ENCODE data around the gene IL12A.

IL12A gene

GRCh38 chr3:159987291-159987711 is 1.3 kb upstream of the IL12A start:
- no peak overlapping the region for H3K23ac ChIP-seq (ENCODE audit: low read length)
- no CpG with 5 or more reads among the region's 5 CpGs for WGBS (ENCODE audit: extremely low coverage, insufficient coverage, insufficient read length)
- H3K4me1 ChIP-seq (ENCODE audit: control insufficient read depth in 1 of 2, insufficient read depth in 2 of 2, low read length in 2 of 2), result no peaks in the 10 kb centered on the region
- no peak overlapping the region for H3K4me3 ChIP-seq (ENCODE audit: low read depth, low read length)
- H4K8ac ChIP-seq (ENCODE audit: low read depth, low read length), result no peak overlapping the region
- H3K18ac ChIP-seq (ENCODE audit: low read length), result no peak overlapping the region
- H3K27me3 ChIP-seq (ENCODE audit: insufficient read depth, low read length), result no peaks in the 10 kb centered on the region
- no peak overlapping the region for H2AK5ac ChIP-seq (ENCODE audit: low read length)
- H3K4me2 ChIP-seq (ENCODE audit: low read length), result no peak overlapping the region
- no peak overlapping the region for H3K4ac ChIP-seq (ENCODE audit: low read depth, low read length)
- H3K9me3 ChIP-seq (ENCODE audit: insufficient read depth, low read depth, low read length), result no peaks in the 10 kb centered on the region
- H2BK12ac ChIP-seq (ENCODE audit: low read length), result no peak overlapping the region
- DNase-seq, result no peak
- H4K12ac ChIP-seq (ENCODE audit: low read depth, low read length), result no peak overlapping the region
- no peak overlapping the region for H2BK120ac ChIP-seq (ENCODE audit: insufficient read depth, low read length, poor library complexity)
- H3K79me2 ChIP-seq (ENCODE audit: control insufficient read depth, insufficient read depth, low read length, poor library complexity), result no peaks in the 10 kb centered on the region
- no peaks in the 10 kb centered on the region for H3K36me3 ChIP-seq (ENCODE audit: control insufficient read depth in 1 of 2, insufficient read depth in 2 of 2, low read length in 2 of 2)
- H3K14ac ChIP-seq (ENCODE audit: low read length), result no peak overlapping the region
- no peaks in the 10 kb centered on the region for H3K79me1 ChIP-seq (ENCODE audit: low read length)
- no peak overlapping the region for H4K91ac ChIP-seq (ENCODE audit: low read depth, low read length)
- H2AFZ ChIP-seq (ENCODE audit: insufficient read depth, low read length, poor library complexity), result no peak overlapping the region
- H3K27ac ChIP-seq (ENCODE audit: low read depth, low read length), result no peak overlapping the region
- no peak overlapping the region for H3K9ac ChIP-seq (ENCODE audit: low read length)
- H2BK5ac ChIP-seq (ENCODE audit: low read depth, low read length, poor library complexity), result no peak overlapping the region

GRCh38 chr3:159989973-159990846 is 1.6 kb downstream of the IL12A start:
- Histone ChIP-seq H4K12ac (ENCODE audit: low read depth, low read length) (no peak overlapping the region), H3K36me3 (ENCODE audit: control insufficient read depth in 1 of 2, insufficient read depth in 2 of 2, low read length in 2 of 2) (no peaks in the 10 kb centered on the region), H2BK120ac (ENCODE audit: insufficient read depth, low read length, poor library complexity) (no peak overlapping the region), H2AFZ (ENCODE audit: insufficient read depth, low read length, poor library complexity) (no peak overlapping the region), H3K79me1 (ENCODE audit: low read length) (no peaks in the 10 kb centered on the region), H2BK12ac (ENCODE audit: low read length) (no peak overlapping the region), H3K23ac (ENCODE audit: low read length) (no peak overlapping the region), H4K8ac (ENCODE audit: low read depth, low read length) (no peak overlapping the region), H3K9me3 (ENCODE audit: insufficient read depth, low read depth, low read length) (no peaks in the 10 kb centered on the region), H3K4me3 (ENCODE audit: low read depth, low read length) (no peak overlapping the region), H2BK5ac (ENCODE audit: low read depth, low read length, poor library complexity) (no peak overlapping the region), H3K27me3 (ENCODE audit: insufficient read depth, low read length) (no peaks in the 10 kb centered on the region), H3K9ac (ENCODE audit: low read length) (no peak overlapping the region), H3K4me1 (ENCODE audit: control insufficient read depth in 1 of 2, insufficient read depth in 2 of 2, low read length in 2 of 2) (no peaks in the 10 kb centered on the region), H3K79me2 (ENCODE audit: control insufficient read depth, insufficient read depth, low read length, poor library complexity) (no peaks in the 10 kb centered on the region), H3K14ac (ENCODE audit: low read length) (no peak overlapping the region), H2AK5ac (ENCODE audit: low read length) (no peak overlapping the region), H3K27ac (ENCODE audit: low read depth, low read length) (no peak overlapping the region), H4K91ac (ENCODE audit: low read depth, low read length) (no peak overlapping the region), H3K4me2 (ENCODE audit: low read length) (no peak overlapping the region), H3K4ac (ENCODE audit: low read depth, low read length) (no peak overlapping the region), H3K18ac (ENCODE audit: low read length) (no peak overlapping the region)
- DNase-seq, result no peak
- WGBS (ENCODE audit: extremely low coverage, insufficient coverage, insufficient read length), result no CpG with 5 or more reads among the region's 5 CpGs

- H3K27ac ChIP-seq (ENCODE audit: low read depth, low read length), result no peak overlapping the region
- H3K4me2 ChIP-seq (ENCODE audit: low read length), result no peak overlapping the region
- no peaks in the 10 kb centered on the region for H3K27me3 ChIP-seq (ENCODE audit: insufficient read depth, low read length)
- H3K14ac ChIP-seq (ENCODE audit: low read length), result no peak overlapping the region
- H3K9ac ChIP-seq (ENCODE audit: low read length), result no peak overlapping the region
- H2AK5ac ChIP-seq (ENCODE audit: low read length), result no peak overlapping the region
- DNase-seq, result no peak
- no peak overlapping the region for H4K91ac ChIP-seq (ENCODE audit: low read depth, low read length)
- H3K9me3 ChIP-seq (ENCODE audit: insufficient read depth, low read depth, low read length), result no peaks in the 10 kb centered on the region
- no peak overlapping the region for H3K4me3 ChIP-seq (ENCODE audit: low read depth, low read length)
- no peaks in the 10 kb centered on the region for H3K79me1 ChIP-seq (ENCODE audit: low read length)
- no peaks in the 10 kb centered on the region for H3K79me2 ChIP-seq (ENCODE audit: control insufficient read depth, insufficient read depth, low read length, poor library complexity)
- H2AFZ ChIP-seq (ENCODE audit: insufficient read depth, low read length, poor library complexity), result no peak overlapping the region
- no peak overlapping the region for H2BK5ac ChIP-seq (ENCODE audit: low read depth, low read length, poor library complexity)
- H3K23ac ChIP-seq (ENCODE audit: low read length), result no peak overlapping the region
- no peak overlapping the region for H2BK120ac ChIP-seq (ENCODE audit: insufficient read depth, low read length, poor library complexity)
- no peak overlapping the region for H3K18ac ChIP-seq (ENCODE audit: low read length)
- no peak overlapping the region for H3K4ac ChIP-seq (ENCODE audit: low read depth, low read length)
- no peak overlapping the region for H4K12ac ChIP-seq (ENCODE audit: low read depth, low read length)
- H3K36me3 ChIP-seq (ENCODE audit: control insufficient read depth in 1 of 2, insufficient read depth in 2 of 2, low read length in 2 of 2), result no peaks in the 10 kb centered on the region
- no CpG with 5 or more reads among the region's 1 CpG for WGBS (ENCODE audit: extremely low coverage, insufficient coverage, insufficient read length)
- no peaks in the 10 kb centered on the region for H3K4me1 ChIP-seq (ENCODE audit: control insufficient read depth in 1 of 2, insufficient read depth in 2 of 2, low read length in 2 of 2)
- no peak overlapping the region for H2BK12ac ChIP-seq (ENCODE audit: low read length)
- no peak overlapping the region for H4K8ac ChIP-seq (ENCODE audit: low read depth, low read length)
These were observed 3.0 kb downstream of the IL12A start for GRCh38 chr3:159991591-159991990.

- Histone ChIP-seq H2BK12ac (ENCODE audit: low read length) (no peak overlapping the region), H4K8ac (ENCODE audit: low read depth, low read length) (no peak overlapping the region), H3K23ac (ENCODE audit: low read length) (no peak overlapping the region), H3K4ac (ENCODE audit: low read depth, low read length) (no peak overlapping the region), H3K79me2 (ENCODE audit: control insufficient read depth, insufficient read depth, low read length, poor library complexity) (no peaks in the 10 kb centered on the region), H3K9me3 (ENCODE audit: insufficient read depth, low read depth, low read length) (no peaks in the 10 kb centered on the region), H2BK5ac (ENCODE audit: low read depth, low read length, poor library complexity) (no peak overlapping the region), H3K27me3 (ENCODE audit: insufficient read depth, low read length) (no peaks in the 10 kb centered on the region), H3K18ac (ENCODE audit: low read length) (no peak overlapping the region), H2AK5ac (ENCODE audit: low read length) (no peak overlapping the region), H3K4me3 (ENCODE audit: low read depth, low read length) (no peak overlapping the region), H3K36me3 (ENCODE audit: control insufficient read depth in 1 of 2, insufficient read depth in 2 of 2, low read length in 2 of 2) (no peaks in the 10 kb centered on the region), H3K14ac (ENCODE audit: low read length) (no peak overlapping the region), H2AFZ (ENCODE audit: insufficient read depth, low read length, poor library complexity) (no peak overlapping the region), H3K9ac (ENCODE audit: low read length) (no peak overlapping the region), H4K12ac (ENCODE audit: low read depth, low read length) (no peak overlapping the region), H3K4me2 (ENCODE audit: low read length) (no peak overlapping the region), H3K79me1 (ENCODE audit: low read length) (no peaks in the 10 kb centered on the region), H3K27ac (ENCODE audit: low read depth, low read length) (no peak overlapping the region), H2BK120ac (ENCODE audit: insufficient read depth, low read length, poor library complexity) (no peak overlapping the region), H3K4me1 (ENCODE audit: control insufficient read depth in 1 of 2, insufficient read depth in 2 of 2, low read length in 2 of 2) (no peaks in the 10 kb centered on the region), H4K91ac (ENCODE audit: low read depth, low read length) (no peak overlapping the region)
- peak in 1 of 2 donors; percentile 4 for DNase-seq
- no CpG with 5 or more reads among the region's 1 CpG for WGBS (ENCODE audit: extremely low coverage, insufficient coverage, insufficient read length)
These were observed 4.0 kb downstream of the IL12A start for GRCh38 chr3:159992589-159992988.

Measured in trophoblast cell (in vitro differentiated cells and primary cell).